Urinary bladder (tissue), 4 donors: ENCODE data around the gene SNX9. TPM values are rescaled to one million over a fixed set of nuclear protein-coding genes. Genes with fewer than 3 reads are reported as not detected.
A peak's percentile ranks its signal among the peaks of the same experiment; 100 is the strongest.
"Not testable (repeated sequence)": the region's sequence is repeated elsewhere in the genome, so short reads cannot be mapped to it uniquely, and the experiment has no call there.

Experiments
- DNase-seq: peaks from one replicate; pipeline ENCODE4 v3.0.0-alpha.2; 2015; ENCODE audit errors: extremely low spot score
- H3K27ac ChIP-seq: one replicate; pipeline ENCODE4 v1.5.1; 2013; ENCODE audit warnings: low read depth, mild to moderate bottlenecking, moderate library complexity
- H3K36me3 ChIP-seq: one replicate; pipeline ENCODE4 v1.6.1; 2013; ENCODE audit warnings: mild to moderate bottlenecking, moderate library complexity; ENCODE audit not compliant: insufficient read depth
- H3K4me1 ChIP-seq: one replicate; pipeline ENCODE4 v1.6.1; 2013; ENCODE audit warnings: mild to moderate bottlenecking, moderate library complexity; ENCODE audit not compliant: insufficient read depth
- H3K4me3 ChIP-seq: one replicate; pipeline ENCODE4 v1.5.1; 2013; ENCODE audit warnings: low read depth, low read length
- WGBS: extraction: QIAGEN DNeasy Blood & Tissue Kit; methylation state at CpG from one replicate; pipeline ENCODE4 v1.1.7; 2013; 5-methylcytosine and 5-hydroxymethylcytosine counted together
- polyA plus RNA-seq: library from polyadenylated mRNA; stranded (reverse); fragments of 200-250 nt; gene quantifications from one replicate; pipeline ENCODE4 v1.2.3, GENCODE V29; 2013
- total RNA-seq: library from RNA; depleted of rRNA; stranded (reverse); fragments of >200 nt; gene quantifications from one replicate; pipeline ENCODE4 v1.2.3, GENCODE V29; 2014
- donor health status: healthy with polysubstance abuse.
- donor health status: healthy.

The SNX9 gene
- total and polyA plus RNA-seq, 2 donors = 36.0 to 70.0 TPM

- not testable (repeated sequence) for DNase-seq, H3K27ac ChIP-seq, H3K4me1 ChIP-seq, H3K36me3 ChIP-seq, H3K4me3 ChIP-seq
- WGBS = 80% methylated on average over 1 of the region's 1 CpG
Measured at GRCh38 chr6:157950899-157951298, 127.9 kb downstream of the SNX9 start.

GRCh38 chr6:157951828-157952227 lies 128.8 kb downstream of the SNX9 start:
- DNase-seq = no peak
- no peaks in the 10 kb centered on the region for H3K36me3 ChIP-seq
- H3K27ac ChIP-seq = no peak overlapping the region
- no peak overlapping the region for H3K4me3 ChIP-seq
- no peaks in the 10 kb centered on the region for H3K4me1 ChIP-seq
- WGBS = 87% methylated on average over 9 of the region's 9 CpGs

- H3K27ac ChIP-seq = no peak overlapping the region
- H3K4me1 ChIP-seq = no peaks in the 10 kb centered on the region
- no peak for DNase-seq
- H3K4me3 ChIP-seq = no peak overlapping the region
- WGBS = 85% methylated on average over 7 of the region's 7 CpGs
- no peaks in the 10 kb centered on the region for H3K36me3 ChIP-seq
Measured at GRCh38 chr6:157952861-157953351, 129.9 kb downstream of the SNX9 start.

GRCh38 chr6:157953580-157954091 lies 130.6 kb downstream of the SNX9 start:
- Histone ChIP-seq H3K4me1 (no peaks in the 10 kb centered on the region), H3K36me3 (no peaks in the 10 kb centered on the region), H3K4me3 (no peak overlapping the region), H3K27ac (peak overlapping the region; percentile 57)
- WGBS = 73% methylated on average over 7 of the region's 7 CpGs
- DNase-seq = no peak

- Histone ChIP-seq H3K4me1 (no peaks in the 10 kb centered on the region), H3K36me3 (no peaks in the 10 kb centered on the region), H3K4me3 (no peak overlapping the region), H3K27ac (no peak overlapping the region)
- WGBS = 38% methylated on average over 34 of the region's 34 CpGs
- DNase-seq = peak; percentile 36
Measured at GRCh38 chr6:157954150-157955117, 131.4 kb downstream of the SNX9 start.

GRCh38 chr6:157955675-157956074 lies 132.6 kb downstream of the SNX9 start:
- no peaks in the 10 kb centered on the region for H3K36me3 ChIP-seq
- no peak for DNase-seq
- no peak overlapping the region for H3K4me3 ChIP-seq
- no peaks in the 10 kb centered on the region for H3K4me1 ChIP-seq
- WGBS = 94% methylated on average over 6 of the region's 6 CpGs
- no peak overlapping the region for H3K27ac ChIP-seq

- H3K4me3 ChIP-seq = no peak overlapping the region
- WGBS = 73% methylated on average over 12 of the region's 12 CpGs
- no peaks in the 10 kb centered on the region for H3K4me1 ChIP-seq
- H3K36me3 ChIP-seq = no peaks in the 10 kb centered on the region
- no peak for DNase-seq
- no peak overlapping the region for H3K27ac ChIP-seq
Measured at GRCh38 chr6:157956171-157956730, 133.2 kb downstream of the SNX9 start.

GRCh38 chr6:157959451-157960227 lies 136.6 kb downstream of the SNX9 start:
- no peak overlapping the region for H3K27ac ChIP-seq
- H3K4me3 ChIP-seq = no peak overlapping the region
- no peaks in the 10 kb centered on the region for H3K4me1 ChIP-seq
- no peak for DNase-seq
- H3K36me3 ChIP-seq = no peaks in the 10 kb centered on the region
- WGBS = 93% methylated on average over 1 of the region's 1 CpG

GRCh38 chr6:157961153-157961831 lies 138.2 kb downstream of the SNX9 start:
- no peaks in the 10 kb centered on the region for H3K4me1 ChIP-seq
- H3K36me3 ChIP-seq = no peaks in the 10 kb centered on the region
- no peak overlapping the region for H3K4me3 ChIP-seq
- no peak for DNase-seq
- WGBS = 92% methylated on average over 5 of the region's 5 CpGs
- no peak overlapping the region for H3K27ac ChIP-seq

GRCh38 chr6:157961832-157962575 lies 139.0 kb downstream of the SNX9 start:
- DNase-seq = no peak
- no peak overlapping the region for H3K27ac ChIP-seq
- H3K4me1 ChIP-seq = no peaks in the 10 kb centered on the region
- H3K4me3 ChIP-seq = no peak overlapping the region
- WGBS = 90% methylated on average over 13 of the region's 13 CpGs
- H3K36me3 ChIP-seq = no peaks in the 10 kb centered on the region

- H3K27ac ChIP-seq = no peak overlapping the region
- WGBS = 88% methylated on average over 12 of the region's 12 CpGs
- no peak for DNase-seq
- no peaks in the 10 kb centered on the region for H3K4me1 ChIP-seq
- H3K36me3 ChIP-seq = no peaks in the 10 kb centered on the region
- H3K4me3 ChIP-seq = no peak overlapping the region
Measured at GRCh38 chr6:157962601-157963302, 139.7 kb downstream of the SNX9 start.

GRCh38 chr6:157964100-157964499 lies 141.1 kb downstream of the SNX9 start:
- DNase-seq = no peak
- 48% methylated on average over 3 of the region's 3 CpGs for WGBS
- Histone ChIP-seq H3K4me1 (no peaks in the 10 kb centered on the region), H3K36me3 (no peaks in the 10 kb centered on the region), H3K4me3 (no peak overlapping the region), H3K27ac (no peak overlapping the region)
